ENCODE results near the gene UPK3B.
"Not testable (repeated sequence)": the region's sequence is repeated elsewhere in the genome, so short reads cannot be mapped to it uniquely, and the experiment has no call there.

The UPK3B gene

DNA sequence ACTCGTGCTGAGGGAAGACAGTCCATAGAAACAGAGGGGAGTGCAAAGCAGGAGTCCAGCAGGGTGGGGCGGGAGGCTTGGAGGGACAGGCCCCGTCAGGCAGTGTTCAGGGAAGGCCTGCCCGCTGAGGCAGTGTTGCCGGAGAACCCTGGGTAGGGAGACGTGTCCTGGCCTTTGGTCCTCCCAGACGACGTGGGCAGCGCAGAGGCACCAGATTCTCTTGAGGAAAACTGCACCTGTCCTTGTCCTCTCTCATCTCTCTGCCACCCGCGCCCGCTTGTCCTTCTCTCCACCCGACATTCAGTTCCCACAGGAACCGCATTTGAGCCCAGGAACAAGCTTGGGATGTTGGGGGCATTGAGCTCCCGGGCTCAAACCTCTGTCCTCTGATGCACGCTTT, 14.6 kb upstream of the UPK3B start:
- not testable (repeated sequence) for DNase-seq

- not testable (repeated sequence) for DNase-seq
Measured at GRCh38 chr7:76497918-76498582, 12.3 kb upstream of the UPK3B start.

GRCh38 chr7:76498583-76499200, 11.7 kb upstream of the UPK3B start:
- not testable (repeated sequence) for DNase-seq

- DNase-seq, result not testable (repeated sequence)
Measured at GRCh38 chr7:76499201-76499923, 11.0 kb upstream of the UPK3B start.

DNA sequence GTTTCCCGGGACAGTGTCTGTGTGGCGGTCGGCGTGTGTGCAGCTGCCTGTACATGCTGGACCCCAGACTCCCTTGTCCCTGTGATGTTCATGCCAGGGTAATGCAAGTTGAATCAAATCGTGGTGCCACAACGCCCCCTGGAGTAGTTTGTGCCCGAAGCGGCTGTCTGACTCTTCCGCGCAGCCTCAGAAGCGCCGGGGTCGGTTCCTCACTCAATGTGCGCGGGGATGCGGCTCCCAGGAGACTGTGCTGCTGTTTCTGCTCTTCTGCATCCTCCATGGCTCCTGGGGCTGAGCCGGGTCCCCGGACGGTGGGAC, 10.5 kb upstream of the UPK3B start:
- DNase-seq, result not testable (repeated sequence)

GRCh38 chr7:76502224-76502623, 8.1 kb upstream of the UPK3B start:
- not testable (repeated sequence) for DNase-seq

GRCh38 chr7:76502836-76503235, 7.5 kb upstream of the UPK3B start:
- not testable (repeated sequence) for DNase-seq

GRCh38 chr7:76503244-76503643, 7.1 kb upstream of the UPK3B start:
- not testable (repeated sequence) for DNase-seq

GRCh38 chr7:76504351-76505167, 5.8 kb upstream of the UPK3B start:
- DNase-seq, result not testable (repeated sequence)

GRCh38 chr7:76505168-76506080, 4.9 kb upstream of the UPK3B start:
- DNase-seq, result no peak

- no peak for DNase-seq
Measured at GRCh38 chr7:76506081-76506440, 4.3 kb upstream of the UPK3B start.

- not testable (repeated sequence) for DNase-seq
Measured at GRCh38 chr7:76506643-76507042, 3.7 kb upstream of the UPK3B start.

DNA sequence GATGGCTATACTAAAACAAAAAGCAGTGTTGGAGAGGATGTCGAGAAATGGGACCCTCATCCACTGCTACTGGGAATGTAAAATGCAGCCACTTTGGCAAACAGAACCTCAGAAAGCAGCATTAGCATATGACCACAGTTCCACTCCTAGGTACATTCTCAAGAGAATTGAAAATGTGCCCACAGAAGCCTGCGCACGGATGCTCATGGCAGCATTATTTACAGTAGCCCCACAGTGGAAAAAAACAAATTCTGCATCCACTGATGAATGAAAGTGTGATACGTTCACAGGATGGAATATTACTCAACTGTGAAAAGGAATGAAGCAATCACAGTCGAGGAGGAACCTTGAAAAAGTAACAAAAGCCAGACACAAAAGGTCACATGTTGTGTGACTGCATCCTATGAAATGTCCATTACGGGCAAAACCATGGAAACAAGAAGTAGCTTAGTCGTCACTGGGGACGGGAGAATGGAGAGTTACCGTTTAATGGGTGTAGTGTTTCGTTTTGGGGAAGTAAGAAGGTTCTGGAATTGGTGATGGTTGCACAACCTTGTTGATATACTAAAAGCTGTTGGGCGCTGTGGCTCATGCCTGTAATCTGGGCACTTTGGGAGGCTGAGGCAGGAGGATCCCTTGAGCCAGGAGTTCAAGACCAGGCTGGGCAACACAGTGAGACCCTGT, 2.5 kb upstream of the UPK3B start:
- peak; percentile 64 for DNase-seq

DNA sequence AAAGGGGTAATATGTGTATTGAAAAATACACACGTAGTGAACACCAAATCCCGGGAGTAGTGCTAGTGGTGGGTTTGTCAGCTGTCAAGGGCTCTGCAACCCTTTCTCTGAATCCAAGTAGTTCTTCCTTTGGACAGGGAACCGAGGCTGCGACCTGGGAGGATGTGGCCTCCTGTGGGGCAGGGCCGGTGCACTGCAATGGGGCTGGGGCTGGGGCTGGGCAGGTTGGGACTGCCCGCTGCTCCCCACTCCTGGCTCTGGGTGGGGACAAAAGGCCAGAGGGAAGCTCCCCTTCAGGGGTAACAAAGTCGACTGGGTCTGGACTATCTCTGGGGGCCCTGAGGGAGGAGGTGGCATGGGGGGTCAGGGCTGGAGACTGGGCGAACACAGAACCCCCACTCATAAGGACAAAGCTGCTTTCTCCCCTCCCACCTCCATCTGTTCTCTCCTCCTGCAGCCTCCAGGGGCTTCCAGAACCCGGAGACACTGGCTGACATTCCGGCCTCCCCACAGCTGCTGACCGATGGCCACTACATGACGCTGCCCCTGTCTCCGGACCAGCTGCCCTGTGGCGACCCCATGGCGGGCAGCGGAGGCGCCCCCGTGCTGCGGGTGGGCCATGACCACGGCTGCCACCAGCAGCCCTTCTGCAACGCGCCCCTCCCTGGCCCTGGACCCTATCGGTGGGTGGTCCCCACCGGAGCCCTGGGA, 1.0 kb downstream of the UPK3B start:
- not testable (repeated sequence) for DNase-seq

DNA sequence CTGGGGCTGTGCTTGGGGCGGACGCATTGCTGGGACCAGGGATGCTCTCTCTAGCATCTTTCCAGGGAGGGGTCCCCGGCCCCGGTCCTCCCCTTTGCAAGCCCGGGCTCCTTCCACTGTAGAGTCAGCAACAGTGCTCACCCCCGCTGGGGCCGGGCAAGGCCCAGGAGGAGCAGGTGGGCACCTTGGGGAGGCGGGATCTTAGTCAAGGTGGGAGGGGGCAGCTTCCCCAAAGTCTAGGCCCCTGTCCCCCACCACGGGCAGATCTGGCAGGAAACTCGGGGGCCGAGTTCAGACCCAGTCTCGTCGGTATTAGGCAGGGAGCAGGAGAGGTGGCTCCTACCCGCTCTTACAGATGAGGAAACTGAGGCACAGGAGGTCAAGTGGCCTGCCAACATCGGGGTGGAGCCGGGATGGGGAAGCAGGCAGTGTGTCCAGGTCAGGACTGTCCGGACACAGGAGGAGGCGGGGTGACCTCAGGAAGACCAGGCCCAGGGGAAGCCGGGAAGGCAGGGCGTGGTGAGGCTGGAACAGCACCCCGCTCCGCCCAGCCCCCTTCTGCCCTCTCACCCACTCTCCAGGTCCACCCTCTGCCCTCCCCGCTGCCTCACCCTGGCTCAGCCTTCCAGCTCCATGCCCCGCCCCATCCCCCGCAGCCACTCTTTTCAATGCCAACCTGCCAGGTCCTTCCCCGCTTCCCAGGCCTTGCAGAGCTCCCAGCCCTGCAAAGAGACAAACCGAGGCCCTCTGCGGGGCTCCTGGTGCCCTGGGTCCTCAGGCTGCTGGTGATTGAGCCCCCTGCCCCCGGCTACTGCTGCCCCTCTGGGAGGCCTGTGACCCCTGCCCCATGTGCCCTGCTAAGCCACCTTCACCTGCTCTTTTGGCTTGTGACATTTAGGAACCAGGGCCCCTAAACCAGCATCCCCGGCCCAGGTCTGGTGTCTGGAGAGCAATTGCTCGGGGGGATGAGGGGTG, 1.8 kb downstream of the UPK3B start:
- not testable (repeated sequence) for DNase-seq

GRCh38 chr7:76512941-76513816, 2.8 kb downstream of the UPK3B start:
- DNase-seq, result no peak

DNA sequence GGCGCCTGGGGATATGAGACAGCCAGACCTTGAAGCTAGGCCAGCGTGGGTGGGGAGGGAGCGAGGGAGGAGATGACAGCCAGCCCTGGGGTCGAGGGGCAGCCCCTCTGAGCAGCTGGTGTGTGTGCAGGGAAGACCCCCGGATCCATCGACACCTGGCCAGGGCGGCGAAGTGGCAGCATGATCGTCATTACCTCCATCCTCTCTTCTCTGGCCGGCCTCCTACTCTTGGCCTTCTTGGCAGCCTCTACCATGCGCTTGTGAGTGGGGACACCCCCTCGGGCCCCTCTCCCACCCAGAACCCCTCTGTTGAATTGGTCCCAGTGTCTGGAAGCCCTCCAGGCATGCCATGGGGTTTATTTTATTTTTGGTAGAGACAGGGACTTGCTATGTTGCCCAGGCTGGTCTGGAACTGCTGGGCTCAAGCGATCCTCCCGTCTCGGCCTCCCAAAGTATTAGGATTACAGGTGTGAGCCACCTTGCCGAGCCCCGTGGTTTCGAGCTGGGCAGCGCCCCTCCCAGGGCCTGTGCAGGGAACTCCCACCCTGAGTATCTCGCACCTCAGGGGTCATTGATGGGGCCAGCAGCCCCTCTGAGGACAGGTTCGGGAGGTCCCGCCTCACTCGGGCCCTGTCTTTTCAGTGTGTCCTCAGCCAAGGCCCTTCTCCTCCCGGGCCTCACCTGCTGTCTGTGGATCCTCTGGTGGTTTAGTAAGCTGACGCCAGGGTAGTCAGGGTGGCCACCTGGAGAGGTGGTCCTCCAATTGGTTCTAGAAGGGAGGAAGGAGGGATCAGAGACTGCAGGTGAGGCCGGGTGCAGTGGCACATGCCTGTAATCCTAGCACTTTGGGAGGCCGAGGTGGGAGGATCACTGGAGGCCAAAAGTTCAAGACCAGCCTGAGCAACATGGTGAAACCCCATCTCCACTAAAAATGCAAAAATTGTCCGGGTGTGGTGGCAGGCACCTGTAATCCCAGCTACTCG, 3.8 kb downstream of the UPK3B start:
- DNase-seq, result no peak

All from CD4-positive, alpha-beta T cell treated with Interferon gamma for 1 hour (primary cell).